HepG2 (cell line): ENCODE results near the gene TMEM116.

Source experiments
- ATAD3A ChIP-seq: sonication (generic); formaldehyde crosslinking; IDR thresholded peaks from 2 replicates; pipeline ENCODE4 v1.4.0; 2020; ENCODE audit warnings: missing genetic modification reagents
- FOXK2 ChIP-seq: fragments of 450-650 bp; IDR thresholded peaks from 2 replicates; pipeline ENCODE4 v1.6.1; 2016
- HNF1B ChIP-seq: sonication (generic); formaldehyde crosslinking; IDR thresholded peaks from 2 replicates; pipeline ENCODE4 v1.5.1; 2020; ENCODE audit warnings: mild to moderate bottlenecking, moderate library complexity, missing genetic modification reagents
- NFRKB ChIP-seq: fragments of 450-650 bp; IDR thresholded peaks from 2 replicates; pipeline ENCODE4 v1.6.1; 2017
- YEATS4 ChIP-seq: sonication (generic); formaldehyde crosslinking; IDR thresholded peaks from 2 replicates; pipeline ENCODE4 v1.4.0; 2020; ENCODE audit warnings: missing genetic modification reagents, borderline replicate concordance

DNA sequence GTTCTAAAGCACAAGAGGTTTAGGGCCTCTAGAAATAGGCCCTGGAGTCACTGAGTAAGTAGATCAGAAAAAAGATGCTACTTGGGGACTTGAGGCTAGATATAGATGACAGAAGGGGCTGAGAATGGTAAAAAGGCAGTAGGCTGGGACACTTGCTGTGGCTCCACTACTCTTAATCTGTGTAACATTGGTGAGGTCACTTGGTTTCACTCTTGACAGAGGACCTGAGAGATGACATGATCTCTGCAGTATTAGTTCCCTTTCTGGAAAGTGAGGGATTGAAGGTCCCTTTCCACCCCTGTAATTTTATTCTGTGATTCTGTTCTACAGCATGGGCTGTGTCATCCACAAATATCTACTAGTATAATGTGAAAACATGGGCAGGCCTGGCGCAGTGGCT, 131.2 kb downstream of the TMEM116 start:
- TF ChIP-seq FOXK2, result no peak
- TF ChIP-seq YEATS4 (CRISPR knock-in tag), result no peak
- TF ChIP-seq ATAD3A (CRISPR knock-in tag), result no peak
- TF ChIP-seq HNF1B (CRISPR knock-in tag), result no peak
- TF ChIP-seq NFRKB, result no peak
